ENCODE data around the gene PMF1.

PMF1 gene

GRCh38 chr1:156257711-156258110, 44.9 kb downstream of the PMF1 start:
- peak overlapping the region; percentile 56 for H3K27ac ChIP-seq (replicated peaks)
- TF ChIP-seq GABPA (IDR thresholded peaks at IDR 0.05; ENCODE audit: low read depth) (no peak), POLR2AphosphoS5 (IDR thresholded peaks at IDR 0.05; ENCODE audit: low read depth) (no peak), SPI1 (IDR thresholded peaks at IDR 0.05; ENCODE audit: borderline replicate concordance, low read depth) (no peak), CTCF (IDR thresholded peaks at IDR 0.05; ENCODE audit: insufficient read depth, low read length) (no peak)
- TF ChIP-seq, protein P1, sequence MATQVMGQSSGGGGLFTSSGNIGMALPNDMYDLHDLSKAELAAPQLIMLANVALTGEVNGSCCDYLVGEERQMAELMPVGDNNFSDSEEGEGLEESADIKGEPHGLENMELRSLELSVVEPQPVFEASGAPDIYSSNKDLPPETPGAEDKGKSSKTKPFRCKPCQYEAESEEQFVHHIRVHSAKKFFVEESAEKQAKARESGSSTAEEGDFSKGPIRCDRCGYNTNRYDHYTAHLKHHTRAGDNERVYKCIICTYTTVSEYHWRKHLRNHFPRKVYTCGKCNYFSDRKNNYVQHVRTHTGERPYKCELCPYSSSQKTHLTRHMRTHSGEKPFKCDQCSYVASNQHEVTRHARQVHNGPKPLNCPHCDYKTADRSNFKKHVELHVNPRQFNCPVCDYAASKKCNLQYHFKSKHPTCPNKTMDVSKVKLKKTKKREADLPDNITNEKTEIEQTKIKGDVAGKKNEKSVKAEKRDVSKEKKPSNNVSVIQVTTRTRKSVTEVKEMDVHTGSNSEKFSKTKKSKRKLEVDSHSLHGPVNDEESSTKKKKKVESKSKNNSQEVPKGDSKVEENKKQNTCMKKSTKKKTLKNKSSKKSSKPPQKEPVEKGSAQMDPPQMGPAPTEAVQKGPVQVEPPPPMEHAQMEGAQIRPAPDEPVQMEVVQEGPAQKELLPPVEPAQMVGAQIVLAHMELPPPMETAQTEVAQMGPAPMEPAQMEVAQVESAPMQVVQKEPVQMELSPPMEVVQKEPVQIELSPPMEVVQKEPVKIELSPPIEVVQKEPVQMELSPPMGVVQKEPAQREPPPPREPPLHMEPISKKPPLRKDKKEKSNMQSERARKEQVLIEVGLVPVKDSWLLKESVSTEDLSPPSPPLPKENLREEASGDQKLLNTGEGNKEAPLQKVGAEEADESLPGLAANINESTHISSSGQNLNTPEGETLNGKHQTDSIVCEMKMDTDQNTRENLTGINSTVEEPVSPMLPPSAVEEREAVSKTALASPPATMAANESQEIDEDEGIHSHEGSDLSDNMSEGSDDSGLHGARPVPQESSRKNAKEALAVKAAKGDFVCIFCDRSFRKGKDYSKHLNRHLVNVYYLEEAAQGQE (IDR thresholded peaks at IDR 0.05; ENCODE audit: insufficient replicate concordance, low read depth), result no peak

DNA sequence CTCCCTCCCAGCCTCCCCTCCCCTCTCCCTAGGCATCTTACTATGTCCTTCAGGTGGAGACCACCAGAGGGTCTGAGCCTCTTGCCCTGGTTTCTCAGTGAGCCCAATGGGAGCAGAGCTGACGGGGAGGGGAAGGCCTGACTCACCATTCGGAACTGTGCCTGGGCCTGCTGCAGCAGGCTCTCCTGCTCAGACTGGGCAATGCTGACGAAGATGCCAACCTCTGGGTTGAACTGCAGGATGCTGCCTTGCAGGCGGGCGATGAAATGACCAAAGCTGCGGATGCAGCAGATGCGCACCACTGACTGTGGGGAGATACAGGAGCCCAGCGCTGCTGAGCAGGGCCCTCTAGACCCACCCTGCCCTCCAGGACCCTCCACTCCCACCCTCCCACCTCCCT, 46.1 kb downstream of the PMF1 start:
- TF ChIP-seq POLR2AphosphoS5 (IDR thresholded peaks at IDR 0.05; ENCODE audit: low read depth), result no peak
- TF ChIP-seq GABPA (IDR thresholded peaks at IDR 0.05; ENCODE audit: low read depth), result no peak
- TF ChIP-seq, protein P1 (IDR thresholded peaks at IDR 0.05; ENCODE audit: insufficient replicate concordance, low read depth), result no peak
- TF ChIP-seq SPI1 (IDR thresholded peaks at IDR 0.05; ENCODE audit: borderline replicate concordance, low read depth), result no peak
- no peak for TF ChIP-seq CTCF (IDR thresholded peaks at IDR 0.05; ENCODE audit: insufficient read depth, low read length)
- Histone ChIP-seq H3K4me3 (replicated peaks; ENCODE audit: insufficient read depth, low read length) (no peak overlapping the region), H3K27me3 (ENCODE audit: insufficient read depth, poor library complexity, severe bottlenecking) (no peaks in the 10 kb centered on the region), H3K27ac (replicated peaks) (no peak overlapping the region)
- DNase-seq (ENCODE audit: low read depth in 1 of 2, low spot score in 1 of 2), result no peak

More at GRCh38 chr1:156257711-156258110, 44.9 kb downstream of the PMF1 start:
- Histone ChIP-seq H3K4me3 (replicated peaks; ENCODE audit: insufficient read depth, low read length) (no peak overlapping the region), H3K27me3 (ENCODE audit: insufficient read depth, poor library complexity, severe bottlenecking) (no peaks in the 10 kb centered on the region)
- DNase-seq (ENCODE audit: low read depth in 1 of 2, low spot score in 1 of 2), result peak in 1 of 2 experiments; percentile 48

DNA sequence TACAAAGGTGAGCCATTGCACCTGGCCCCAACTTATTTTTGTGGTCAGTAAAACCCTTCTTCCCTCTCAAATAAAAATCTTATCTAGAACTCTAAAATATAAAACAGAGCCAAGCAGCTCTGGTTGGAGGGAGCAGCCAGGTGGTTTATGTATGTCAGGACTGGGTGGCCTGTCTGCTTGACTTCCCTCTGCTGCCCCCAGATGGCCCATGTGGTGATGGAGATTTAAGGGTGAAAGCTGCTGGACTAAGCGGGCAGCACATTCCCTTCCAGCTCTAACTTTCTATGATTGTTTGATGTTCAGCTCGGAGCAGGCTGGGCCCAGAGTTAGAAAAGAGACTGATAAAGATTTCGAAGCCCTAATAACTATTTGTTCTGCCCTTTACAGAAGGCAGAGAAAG, 47.0 kb downstream of the PMF1 start:
- no peak overlapping the region for H3K27ac ChIP-seq (replicated peaks)
- H3K27me3 ChIP-seq (ENCODE audit: insufficient read depth, poor library complexity, severe bottlenecking), result no peaks in the 10 kb centered on the region
- TF ChIP-seq CTCF (IDR thresholded peaks at IDR 0.05; ENCODE audit: insufficient read depth, low read length), result no peak
- TF ChIP-seq, protein P1 (IDR thresholded peaks at IDR 0.05; ENCODE audit: insufficient replicate concordance, low read depth), result no peak
- TF ChIP-seq GABPA (IDR thresholded peaks at IDR 0.05; ENCODE audit: low read depth), result no peak
- no peak for TF ChIP-seq POLR2AphosphoS5 (IDR thresholded peaks at IDR 0.05; ENCODE audit: low read depth)
- no peak for TF ChIP-seq SPI1 (IDR thresholded peaks at IDR 0.05; ENCODE audit: borderline replicate concordance, low read depth)
- no peak overlapping the region for H3K4me3 ChIP-seq (replicated peaks; ENCODE audit: insufficient read depth, low read length)
- no peak for DNase-seq (ENCODE audit: low read depth in 1 of 2, low spot score in 1 of 2)

All from HL-60 (cell line).